ENCODE measurements around the gene PSD2.
"Not testable (repeated sequence)": the region's sequence is repeated elsewhere in the genome, so short reads cannot be mapped to it uniquely, and the experiment has no call there.

PSD2 gene

DNA sequence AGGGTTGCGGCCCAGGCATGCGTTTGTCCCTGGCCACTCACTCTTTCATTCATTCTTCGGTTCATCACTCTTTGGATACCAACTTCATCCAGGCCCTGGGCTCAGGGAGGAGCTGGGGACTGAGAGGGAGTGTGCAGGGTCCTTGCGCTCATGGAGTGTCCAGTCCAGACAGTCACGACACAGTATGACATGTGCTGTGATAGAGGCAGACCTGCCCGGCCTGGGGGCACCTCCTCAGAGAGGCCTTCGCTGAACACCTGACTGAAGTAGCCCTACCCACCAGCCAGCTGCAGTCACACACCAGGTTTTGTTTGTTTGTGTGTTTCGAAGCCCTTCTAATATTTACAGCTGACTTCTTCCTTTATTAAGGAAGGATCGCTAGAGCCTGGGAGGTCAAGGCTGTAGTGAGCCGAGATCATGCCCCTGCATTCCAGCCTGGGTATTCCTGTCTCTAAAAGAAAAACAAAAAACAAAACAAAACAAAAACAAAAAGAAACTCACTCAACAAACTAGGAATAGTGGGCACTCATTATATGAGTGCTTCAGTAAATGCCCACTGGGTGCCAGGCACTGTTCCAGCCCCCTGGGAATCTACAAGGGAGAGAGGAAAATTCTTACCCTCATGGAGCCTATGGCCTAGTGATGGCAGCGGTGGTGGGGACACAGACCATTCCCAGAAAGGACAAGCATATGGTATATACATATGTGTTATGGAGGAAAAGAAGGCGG is 6.3 kb upstream of the PSD2 start:
- DNase-seq (ENCODE audit: low read depth in 2 of 2), result no peak

DNA sequence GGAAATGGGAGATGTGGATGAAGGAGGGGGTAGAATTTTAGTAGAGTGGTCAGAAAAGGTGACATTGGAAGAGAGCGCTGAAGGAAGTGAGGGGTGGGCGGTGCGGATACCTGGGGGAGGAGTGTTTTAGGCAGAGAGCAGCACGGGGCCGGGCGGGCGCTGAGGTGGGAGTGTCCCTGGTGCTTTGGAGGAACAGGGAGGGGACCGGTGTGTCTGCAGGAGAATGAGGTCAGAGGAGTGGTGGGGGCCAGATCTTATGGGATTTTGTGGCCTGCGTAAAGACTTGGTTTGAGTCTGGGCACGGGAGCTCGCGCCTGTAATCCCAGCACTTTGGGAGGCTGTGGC is 5.8 kb upstream of the PSD2 start:
- no peak for DNase-seq (ENCODE audit: low read depth in 2 of 2)

DNA sequence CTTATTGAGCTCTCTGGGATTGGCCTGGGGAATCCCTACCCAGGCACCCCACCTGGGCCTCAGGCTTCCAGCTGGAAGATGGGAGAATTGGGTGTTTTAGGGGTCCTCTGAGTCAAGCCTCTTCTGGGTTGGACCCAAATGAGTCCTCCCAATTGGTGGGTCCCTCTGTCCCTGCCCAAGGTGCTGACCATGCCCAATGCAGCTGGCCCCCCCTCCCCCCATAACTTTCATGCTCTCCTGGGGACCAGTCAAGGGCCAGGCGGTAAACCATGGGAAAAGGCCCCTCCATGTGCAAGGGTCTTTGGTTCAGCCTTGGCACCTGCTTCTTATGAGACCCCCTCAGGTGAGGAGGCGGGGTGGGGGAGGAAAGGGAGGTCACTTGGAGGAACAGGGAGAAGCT is 3.4 kb upstream of the PSD2 start:
- no peak for DNase-seq (ENCODE audit: low read depth in 2 of 2)

DNA sequence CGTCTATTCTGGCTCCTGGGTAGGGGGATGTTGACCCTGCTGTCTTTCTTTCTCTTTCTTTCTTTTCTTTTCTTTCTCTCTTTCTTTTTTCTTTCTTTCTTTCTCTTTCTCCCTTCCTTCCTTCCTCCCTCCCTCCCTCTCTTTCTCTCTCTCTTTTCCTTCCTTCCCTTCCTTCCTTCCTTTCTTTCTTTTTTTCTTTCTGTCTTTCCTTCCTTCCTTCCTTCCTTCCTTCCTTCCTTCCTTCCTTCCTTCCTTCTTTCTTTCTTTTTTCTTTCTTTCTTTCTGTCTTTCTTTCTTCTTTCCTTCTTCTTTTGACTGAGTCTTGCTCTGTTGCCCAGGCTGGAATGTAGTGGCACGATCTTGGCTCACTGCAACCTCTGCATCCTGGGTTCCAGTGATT is 3.0 kb upstream of the PSD2 start:
- DNase-seq (ENCODE audit: low read depth in 2 of 2), result not testable (repeated sequence)

DNA sequence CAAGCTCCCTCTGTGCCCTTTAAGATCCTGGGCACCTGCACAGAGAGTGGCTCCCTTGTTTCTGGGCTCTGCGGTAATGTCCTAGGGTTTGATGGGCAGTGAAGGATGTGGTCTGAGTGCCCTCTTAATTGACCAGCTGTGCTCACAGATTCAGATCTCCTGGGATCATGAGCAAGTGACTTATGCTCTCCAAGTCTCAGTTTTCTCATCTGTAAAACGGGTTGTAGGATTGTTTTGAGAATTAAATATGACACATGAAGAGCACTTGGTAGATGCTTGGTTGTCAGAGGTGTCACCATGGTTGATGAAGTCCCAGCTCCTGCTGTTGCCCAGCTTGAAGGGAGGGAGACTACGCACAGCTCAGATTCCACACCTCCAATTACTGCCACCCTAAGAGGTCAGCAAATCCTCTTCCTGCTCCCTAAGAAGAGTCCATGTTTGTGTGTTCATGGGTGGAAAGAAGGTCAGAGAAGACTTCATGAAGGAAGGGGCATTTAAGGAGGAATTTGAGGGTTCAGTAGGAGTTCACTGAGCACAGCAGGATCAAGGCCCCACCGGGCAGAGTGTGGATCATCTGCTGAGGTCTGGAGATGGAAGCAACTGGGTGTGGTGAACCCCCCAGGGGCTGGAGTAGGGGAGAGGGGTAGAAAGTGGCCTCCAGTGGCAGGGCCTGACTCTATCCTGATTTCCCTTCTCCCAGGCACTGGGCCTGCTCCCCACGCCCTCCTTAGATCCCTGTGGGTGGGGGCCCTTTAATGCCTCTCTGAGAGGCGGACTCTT is 1.4 kb upstream of the PSD2 start:
- no peak for DNase-seq (ENCODE audit: low read depth in 2 of 2)

DNA sequence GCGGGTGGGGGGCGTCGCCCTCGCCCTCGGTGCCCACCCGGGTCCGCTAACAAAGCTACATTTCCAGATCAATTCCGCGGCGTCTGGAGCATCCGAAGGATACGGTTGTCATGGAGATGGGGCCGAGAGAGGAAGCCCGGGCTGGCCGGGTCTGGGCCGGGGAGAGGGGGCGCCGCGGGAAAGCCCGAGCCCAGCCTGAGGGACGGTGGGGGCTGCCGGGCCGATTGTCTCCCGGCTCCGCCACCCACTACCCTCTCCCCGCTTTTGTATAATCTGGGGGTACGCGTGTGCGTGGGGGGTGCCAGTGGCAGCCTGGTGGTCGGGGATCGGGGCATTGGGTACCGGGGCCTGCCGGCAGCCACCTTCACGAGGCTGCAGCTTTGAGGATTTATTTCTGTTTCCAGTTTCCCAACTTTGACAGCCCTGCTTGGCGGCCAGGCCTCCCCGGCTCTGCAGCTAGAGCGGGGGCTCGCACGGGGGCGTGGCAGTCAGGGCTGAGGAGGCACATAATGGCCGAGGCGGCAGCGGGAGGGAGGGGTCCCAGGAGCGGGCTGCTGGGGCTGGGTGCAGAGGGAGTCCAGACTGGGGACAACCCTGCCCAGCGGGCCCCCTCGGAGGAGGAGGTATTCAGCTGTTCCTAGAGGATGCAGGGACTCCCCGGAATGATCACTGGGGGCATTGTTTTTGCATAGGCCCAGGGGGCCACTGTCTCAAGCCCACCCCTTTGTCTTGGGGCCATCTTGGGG is 626 bp downstream of the PSD2 start:
- no peak for DNase-seq (ENCODE audit: low read depth in 2 of 2)

DNA sequence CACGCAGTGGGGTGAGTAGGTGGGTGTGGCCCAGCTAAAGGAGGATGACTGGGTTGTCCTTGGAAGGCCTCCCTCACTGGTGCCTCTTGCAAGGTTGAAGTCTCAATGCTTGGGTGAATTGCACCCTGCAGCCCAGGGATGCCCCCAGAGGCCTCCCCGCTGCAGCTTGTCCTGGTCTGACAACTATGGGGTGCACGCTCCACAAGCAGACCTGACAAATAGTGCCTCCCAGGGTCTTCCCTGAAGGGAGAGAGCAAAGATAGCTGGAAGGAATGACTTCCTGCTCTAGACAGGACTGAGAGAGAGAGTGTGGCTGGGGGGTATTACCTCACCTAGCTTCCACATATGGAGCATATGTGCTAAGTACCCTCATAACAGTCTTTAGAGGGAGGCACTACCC is 1.7 kb downstream of the PSD2 start:
- no peak for DNase-seq (ENCODE audit: low read depth in 2 of 2)

DNA sequence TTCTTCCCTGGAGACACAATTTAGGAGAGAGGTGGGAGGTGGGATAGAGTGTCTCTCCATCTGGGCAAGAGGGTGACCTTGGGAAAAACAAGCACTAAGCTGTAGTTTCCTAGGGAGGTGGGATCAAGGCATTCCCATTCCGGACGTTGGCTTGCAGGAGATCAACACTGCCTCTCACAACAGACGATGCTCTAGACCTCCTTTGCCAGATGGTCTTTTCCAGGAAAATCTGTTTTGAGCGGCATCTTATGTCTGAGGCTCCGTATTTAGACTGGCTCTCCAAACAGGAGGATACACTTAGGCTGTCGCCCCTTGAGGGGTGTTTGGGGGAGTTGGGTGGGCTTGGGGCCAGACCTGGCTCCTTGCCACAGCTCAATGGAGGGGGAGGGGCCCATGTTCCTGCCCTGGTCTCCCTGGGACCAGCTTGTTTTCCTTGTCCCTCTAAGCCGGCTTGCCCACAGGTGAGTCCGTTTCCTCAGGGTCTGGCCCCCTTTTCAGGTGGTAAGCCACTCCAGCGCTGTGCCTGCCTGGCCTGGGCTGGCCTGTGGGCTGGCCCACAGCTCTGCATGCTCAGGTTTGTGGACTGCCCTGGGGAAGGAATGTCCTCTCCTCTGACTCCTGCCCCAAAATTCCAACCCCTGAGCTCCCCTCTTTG is 2.4 kb downstream of the PSD2 start:
- DNase-seq (ENCODE audit: low read depth in 2 of 2), result no peak

DNA sequence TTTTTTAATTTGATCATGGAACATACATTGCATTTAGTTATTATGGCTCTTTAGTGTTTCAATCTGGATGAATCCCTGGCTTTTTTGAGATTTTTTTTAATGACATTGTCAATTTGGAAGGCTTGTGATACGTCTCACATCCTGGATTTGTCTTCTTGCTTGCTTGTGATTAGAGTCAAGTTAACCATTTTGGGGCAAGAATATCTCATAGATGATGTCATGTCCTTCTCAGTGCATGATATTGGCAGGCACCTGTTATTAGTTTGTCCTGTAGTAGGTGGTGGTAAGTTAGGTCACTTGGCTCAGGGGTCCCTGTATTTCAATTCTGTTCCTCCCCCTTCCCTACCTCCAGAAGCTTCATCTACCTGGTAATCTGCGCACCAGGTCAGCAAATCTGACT is 3.3 kb downstream of the PSD2 start:
- no peak for DNase-seq (ENCODE audit: low read depth in 2 of 2)

DNA sequence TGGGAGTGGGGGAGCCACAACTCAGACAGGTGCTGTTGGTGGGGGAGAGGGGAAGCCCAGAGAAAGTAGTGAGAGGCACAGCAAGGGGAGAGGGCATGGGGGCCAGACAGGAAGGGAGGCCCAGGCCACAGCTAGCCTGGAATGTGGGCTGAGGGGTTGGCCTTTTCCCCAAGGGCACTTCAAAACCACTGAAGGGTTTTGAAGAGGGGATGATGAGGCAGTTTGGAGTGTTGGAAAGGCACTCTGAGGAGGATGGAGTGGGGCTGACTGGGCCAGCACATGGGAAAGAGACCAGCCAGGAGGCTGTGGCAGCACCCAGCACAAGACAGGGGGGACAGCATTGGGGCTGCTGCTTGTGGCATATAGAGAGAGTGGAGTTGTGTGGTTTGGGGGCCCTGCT is 3.8 kb downstream of the PSD2 start:
- DNase-seq (ENCODE audit: low read depth in 2 of 2), result no peak

DNA sequence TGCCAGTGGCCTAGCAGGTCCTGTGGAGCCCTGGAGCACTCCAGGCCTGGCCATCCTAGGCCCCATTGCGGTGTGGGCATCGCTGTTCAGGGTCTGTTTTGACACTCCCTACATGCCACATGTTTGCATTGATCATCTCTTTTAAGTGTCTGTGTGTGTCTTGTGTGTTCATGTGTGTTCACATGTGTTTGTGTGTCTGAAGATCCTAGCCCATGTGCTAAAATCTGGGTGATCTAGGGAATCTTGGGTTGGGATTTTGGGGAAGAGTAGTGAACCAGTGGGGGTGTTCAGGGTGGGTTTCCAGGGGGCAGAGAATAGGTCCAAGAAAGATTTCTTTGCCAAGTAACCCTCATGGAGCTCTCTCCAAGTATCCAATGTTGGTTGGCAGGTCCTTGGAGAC is 8.4 kb downstream of the PSD2 start:
- no peak for DNase-seq (ENCODE audit: low read depth in 2 of 2)

DNA sequence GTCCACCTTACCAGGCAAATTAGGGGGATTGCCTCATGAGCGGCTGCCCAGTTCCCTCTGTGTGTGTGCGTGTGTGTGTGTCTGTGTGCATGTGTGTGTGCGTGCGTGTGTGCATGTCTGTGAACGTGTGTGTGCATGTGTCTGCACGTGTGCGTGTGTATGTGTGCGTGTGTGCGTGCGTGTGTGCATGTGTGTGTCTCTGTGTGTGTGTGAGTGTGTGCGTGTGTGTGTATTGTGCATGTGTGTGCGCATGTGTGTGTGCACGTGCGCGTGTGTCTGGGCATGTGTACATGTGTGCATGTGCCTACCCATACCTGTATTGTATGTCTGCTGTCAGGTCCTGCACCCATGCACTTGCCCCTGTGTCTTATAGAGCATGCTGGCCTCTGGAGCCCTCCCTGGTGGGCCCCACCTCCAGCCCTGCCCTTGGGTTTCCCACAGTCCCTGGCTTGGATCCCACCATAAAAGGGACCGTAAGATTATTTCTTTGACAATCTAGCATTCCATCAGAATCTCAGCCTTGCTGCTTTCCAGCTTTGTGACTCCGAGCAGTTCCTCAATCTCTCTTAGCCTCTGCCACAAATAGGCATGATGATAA is 9.3 kb downstream of the PSD2 start:
- no peak for DNase-seq (ENCODE audit: low read depth in 2 of 2)

DNA sequence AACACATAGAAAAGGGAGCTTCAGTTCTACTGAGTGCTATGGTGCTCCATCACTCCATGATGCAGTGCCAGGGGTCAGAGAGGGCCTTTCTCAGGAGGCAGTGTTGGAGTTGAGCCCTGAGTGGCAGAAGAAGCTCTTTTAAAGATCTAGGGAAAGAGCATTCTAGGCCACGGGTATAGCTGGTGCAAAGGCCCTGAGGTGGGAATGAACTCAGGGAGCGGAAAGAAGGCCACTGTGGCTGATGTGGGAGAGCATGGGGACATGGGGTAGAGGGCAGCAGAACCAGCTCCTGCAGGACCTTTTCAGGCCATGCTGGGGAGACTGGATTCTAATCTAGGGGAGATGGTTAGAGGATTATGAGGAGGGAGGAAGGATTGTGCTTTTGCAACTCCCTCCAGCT is 9.9 kb downstream of the PSD2 start:
- no peak for DNase-seq (ENCODE audit: low read depth in 2 of 2)

DNA sequence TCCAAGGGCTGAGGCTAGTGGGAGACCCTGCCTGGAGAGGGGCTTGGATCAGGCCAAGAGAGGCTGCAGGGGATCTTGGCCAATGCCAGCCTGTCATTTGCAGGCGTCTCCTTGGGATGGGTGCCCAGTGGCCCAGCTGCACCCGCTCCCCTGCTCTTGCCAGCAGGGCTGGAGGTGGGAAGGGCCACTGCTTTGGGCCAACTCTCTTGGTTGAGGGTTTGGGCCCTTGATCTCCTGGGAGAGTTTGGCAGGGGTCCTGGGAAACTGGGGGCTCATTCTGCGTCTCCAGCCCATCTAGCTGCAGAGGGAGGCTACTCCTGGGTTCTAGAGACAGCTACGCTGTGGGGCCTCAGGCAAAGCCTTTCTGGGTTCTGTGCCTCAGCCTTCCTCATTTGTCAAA is 10.5 kb downstream of the PSD2 start:
- no peak for DNase-seq (ENCODE audit: low read depth in 2 of 2)

DNA sequence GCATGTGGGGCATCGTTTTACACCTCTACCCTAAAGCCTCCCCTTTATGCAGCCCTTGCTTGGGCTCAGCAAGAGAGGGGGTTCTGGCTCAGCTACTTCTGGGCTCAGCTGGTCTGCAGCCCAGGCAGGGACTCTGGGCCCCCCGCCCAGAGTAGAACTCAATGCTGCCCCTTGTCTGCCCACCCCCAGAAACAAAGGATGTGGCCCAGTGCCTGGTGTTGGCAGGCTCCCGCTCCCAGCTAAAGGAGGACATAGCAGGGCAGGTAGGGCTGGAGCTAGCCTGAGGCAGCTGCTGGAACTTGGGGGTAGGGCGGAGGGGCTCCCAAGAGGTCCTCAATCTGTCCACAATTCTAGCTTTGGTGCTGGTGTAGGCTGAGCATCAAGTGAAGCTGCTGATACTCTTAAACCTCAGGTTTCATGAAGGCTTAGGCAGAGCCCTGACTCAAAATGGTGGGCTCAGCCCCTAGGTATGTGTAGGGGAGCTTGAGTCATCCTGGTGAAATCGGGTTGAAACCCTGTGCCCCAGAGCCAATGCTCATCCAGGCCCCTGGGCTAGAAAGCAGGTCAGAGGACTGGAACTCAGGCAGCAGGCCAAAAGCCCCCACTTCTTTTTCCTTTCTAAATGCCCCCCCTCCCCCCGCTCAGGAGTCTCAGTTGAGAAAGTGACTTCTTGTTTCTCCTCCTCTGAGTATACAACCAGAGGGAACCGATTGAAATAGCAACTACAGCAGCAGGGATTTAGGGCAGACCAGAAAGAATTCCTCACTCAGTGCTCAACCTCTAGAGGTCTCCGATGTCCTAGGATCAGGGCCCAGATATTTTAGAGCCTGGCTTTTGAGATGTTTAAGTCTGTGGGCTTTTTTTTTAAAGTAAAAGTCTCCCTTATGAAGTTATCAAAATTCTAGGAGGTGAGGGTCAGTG is 11.4 kb downstream of the PSD2 start:
- DNase-seq (ENCODE audit: low read depth in 2 of 2), result no peak

DNA sequence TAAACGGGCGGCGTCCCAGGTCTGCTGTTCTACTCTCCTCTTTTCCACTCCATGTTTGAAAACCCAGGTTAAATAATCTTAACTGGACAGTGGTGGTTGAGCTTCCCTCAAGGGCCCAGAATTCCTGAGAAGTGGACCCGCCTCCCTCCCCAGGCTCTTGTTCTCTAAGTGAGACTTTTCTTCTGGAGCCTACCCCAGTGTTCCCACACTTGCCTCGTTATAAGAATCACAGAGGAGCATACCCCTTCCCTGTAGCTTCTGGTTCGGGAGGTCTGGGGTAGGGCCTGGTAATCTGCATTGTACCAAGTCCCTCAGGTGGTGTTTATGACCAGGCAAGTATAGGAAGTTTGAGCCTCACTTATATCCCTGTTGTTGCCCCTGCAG is 12.0 kb downstream of the PSD2 start:
- DNase-seq (ENCODE audit: low read depth in 2 of 2), result no peak

DNA sequence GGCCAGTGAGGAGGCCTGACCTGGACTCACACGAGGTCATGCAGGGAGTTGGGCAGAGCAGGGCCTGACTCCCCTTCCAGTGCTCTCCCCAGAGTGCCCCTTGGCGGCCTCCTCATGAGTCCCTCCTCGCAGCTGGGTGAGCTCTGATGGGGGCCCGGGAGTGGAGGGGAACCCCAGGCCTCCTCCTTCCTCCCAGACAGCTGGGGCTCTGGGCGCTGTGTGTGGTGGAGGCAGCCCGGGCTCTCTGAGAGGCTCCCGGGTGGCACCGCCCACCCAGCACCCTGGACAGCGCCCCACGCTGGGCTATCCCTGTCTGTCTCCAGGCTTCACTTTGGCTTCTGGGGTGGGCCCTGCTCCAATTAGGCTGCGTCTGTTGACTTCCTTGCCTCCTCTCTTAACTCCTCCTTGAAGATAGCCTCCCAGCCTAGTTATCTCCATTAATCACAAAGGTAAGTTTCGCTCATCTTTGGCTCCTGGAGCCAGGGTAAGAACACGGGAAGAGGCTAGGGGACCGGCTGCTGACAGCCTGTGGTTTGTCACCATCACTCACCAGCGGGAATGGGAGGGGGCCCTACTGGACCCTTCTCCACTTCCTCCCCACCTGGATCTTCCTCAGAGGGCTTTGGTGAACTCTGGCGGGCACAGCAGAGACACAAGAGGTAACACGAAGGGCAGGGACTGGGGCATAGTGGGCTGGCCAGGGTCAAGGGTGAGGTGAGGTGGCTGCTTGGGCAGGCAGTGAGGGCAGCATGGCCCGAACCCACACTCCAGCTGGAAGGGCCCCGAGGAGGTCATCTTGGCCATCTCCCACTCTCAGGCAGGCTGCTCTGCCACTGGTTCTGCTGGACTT is 13.1 kb downstream of the PSD2 start:
- no peak for DNase-seq (ENCODE audit: low read depth in 2 of 2)

DNA sequence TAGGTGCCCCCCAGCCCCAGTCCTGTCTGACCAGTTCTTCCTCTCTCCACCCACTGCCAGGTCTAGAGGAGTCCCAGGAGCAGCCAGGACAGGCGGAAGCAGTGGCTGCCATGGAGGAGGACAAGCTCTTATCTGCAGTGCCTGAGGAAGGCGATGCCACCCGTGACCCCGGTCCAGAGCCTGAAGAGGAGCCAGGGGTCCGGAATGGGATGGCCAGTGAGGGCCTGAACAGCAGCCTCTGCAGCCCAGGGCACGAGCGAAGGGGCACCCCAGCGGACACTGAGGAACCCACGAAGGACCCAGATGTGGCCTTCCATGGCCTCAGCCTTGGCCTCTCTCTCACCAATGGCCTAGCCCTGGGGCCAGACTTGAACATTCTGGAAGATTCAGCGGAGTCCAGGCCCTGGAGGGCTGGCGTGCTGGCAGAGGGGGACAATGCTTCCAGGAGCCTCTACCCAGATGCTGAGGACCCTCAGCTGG is 13.8 kb downstream of the PSD2 start:
- no peak for DNase-seq (ENCODE audit: low read depth in 2 of 2)

DNA sequence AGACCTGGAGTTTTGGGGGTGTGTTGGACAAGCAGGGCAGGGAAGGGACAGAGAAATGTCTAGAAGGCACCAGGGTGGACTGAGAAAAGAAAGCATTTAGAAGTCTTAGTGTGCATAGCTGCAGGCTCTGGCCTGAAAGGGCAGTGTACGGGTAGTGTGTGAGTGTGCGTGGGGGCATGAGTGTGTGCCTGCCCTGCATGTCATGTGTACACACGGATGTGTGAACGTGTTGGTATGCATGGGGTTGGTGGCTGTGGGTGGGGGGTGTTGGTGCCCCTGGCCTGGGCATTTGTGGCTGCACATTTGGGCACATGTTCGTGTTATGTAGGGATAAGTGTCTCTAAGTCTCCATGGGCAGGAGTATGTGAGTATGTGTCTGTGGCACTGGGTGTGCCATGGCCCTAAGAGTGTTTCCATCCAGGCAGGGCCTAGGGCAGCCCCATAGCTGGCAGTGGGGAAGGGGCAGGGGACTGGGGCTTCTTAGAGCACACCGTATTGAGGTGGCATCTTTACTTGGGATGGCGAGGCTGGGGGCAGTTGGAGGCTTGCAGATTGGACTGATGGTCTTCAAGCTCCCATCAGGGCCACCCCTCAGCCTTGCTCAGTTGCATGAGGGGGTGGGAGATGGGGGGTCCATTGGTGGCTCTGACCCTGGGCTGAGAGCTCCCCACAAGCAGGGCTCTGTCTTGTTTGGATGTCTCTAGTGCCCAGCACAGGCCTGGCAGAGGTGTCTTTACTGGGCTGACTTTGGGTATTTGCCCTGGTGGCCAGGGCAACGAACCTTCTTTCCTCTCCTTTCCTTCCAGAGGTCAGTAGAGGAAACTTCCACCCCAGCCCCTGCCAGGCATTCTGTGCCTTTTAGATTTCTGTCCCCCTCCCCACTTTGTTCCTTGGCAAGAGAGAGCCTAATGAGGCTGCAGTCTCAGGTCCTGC is 15.0 kb downstream of the PSD2 start:
- no peak for DNase-seq (ENCODE audit: low read depth in 2 of 2)
